Fibroblast of lung (primary cell): ENCODE measurements around the gene RPS6KA3. TPM values are rescaled to one million over a fixed set of nuclear protein-coding genes. Genes with fewer than 3 reads are reported as not detected.

Experiments used
- DNase-seq, 2 donors: peaks; one replicate each; pipeline versions ENCODE4 v3.0.0 to v3.0.0-alpha.2; 2010; ENCODE audit warnings: low read depth in 2 of 2
- H2AFZ ChIP-seq: 2 replicates; pipeline ENCODE4 v1.5.1; 2012; ENCODE audit warnings: low read length, control low read depth, inconsistent platforms
- H3K27ac ChIP-seq: 2 replicates; pipeline ENCODE4 v1.5.1; 2011; ENCODE audit warnings: low read length, control low read depth; ENCODE audit not compliant: insufficient read depth
- H3K27me3 ChIP-seq: 2 replicates; pipeline ENCODE4 v1.5.1; 2011; ENCODE audit warnings: mild to moderate bottlenecking, low read length; ENCODE audit not compliant: control insufficient read depth, insufficient read depth
- H3K36me3 ChIP-seq: 2 replicates; pipeline ENCODE4 v1.5.1; 2011; ENCODE audit warnings: low read length; ENCODE audit not compliant: control insufficient read depth, insufficient read depth
- H3K4me1 ChIP-seq: 2 replicates; pipeline ENCODE4 v1.5.1; 2011; ENCODE audit warnings: low read length; ENCODE audit not compliant: control insufficient read depth, insufficient read depth; ENCODE audit errors: extremely low read depth
- H3K4me2 ChIP-seq: 2 replicates; pipeline ENCODE4 v1.5.1; 2011; ENCODE audit warnings: low read length, control low read depth; ENCODE audit not compliant: insufficient read depth; ENCODE audit errors: extremely low read depth
- H3K4me3 ChIP-seq, 4 experiments: fragments of 200-600 bp in 1 of 4; sonication (generic) in 1 of 4; replicated peaks in 1 of 4; 2 replicates each; pipeline ENCODE4 v1.5.1; 2011 to 2016; ENCODE audit warnings: low read length in 4 of 4, low read depth in 3 of 4, mild to moderate bottlenecking in 3 of 4, control low read depth in 2 of 4, inconsistent platforms in 1 of 4, mixed read lengths in 1 of 4; ENCODE audit not compliant: insufficient read depth in 1 of 4; ENCODE audit errors: control extremely low read depth in 1 of 4
- H3K79me2 ChIP-seq: 2 replicates; pipeline ENCODE4 v1.5.1; 2012; ENCODE audit warnings: mild to moderate bottlenecking, low read length, inconsistent platforms; ENCODE audit not compliant: control insufficient read depth, insufficient read depth
- H3K9ac ChIP-seq: 2 replicates; pipeline ENCODE4 v1.5.1; 2011; ENCODE audit warnings: mild to moderate bottlenecking, low read length, control low read depth; ENCODE audit not compliant: insufficient read depth
- H3K9me3 ChIP-seq: 2 replicates; pipeline ENCODE4 v1.5.1; 2012; ENCODE audit warnings: low read depth, low read length; ENCODE audit not compliant: control insufficient read depth, insufficient read depth
- H4K20me1 ChIP-seq: 2 replicates; pipeline ENCODE4 v1.5.1; 2011; ENCODE audit warnings: low read length; ENCODE audit not compliant: control insufficient read depth, insufficient read depth; ENCODE audit errors: extremely low read depth
- EZH2 ChIP-seq: IDR thresholded peaks from 2 replicates; pipeline ENCODE4 v1.5.1; 2012; ENCODE audit warnings: low read length, control low read depth, mild to moderate bottlenecking; ENCODE audit errors: missing control alignments
- polyA plus RNA-seq, 2 donors: library from polyadenylated mRNA; depleted of rRNA in 1 of 2; stranded (reverse) in 1 of 2; unstranded in 1 of 2; fragments of >200 nt; gene quantifications; 2 replicates each; pipeline ENCODE4 v1.2.1, GENCODE V29; 2011 to 2012; ENCODE audit warnings: missing spikeins in 1 of 2
- total RNA-seq: library from RNA; depleted of rRNA; stranded (reverse); fragments of >200 nt; gene quantifications from 2 replicates; pipeline ENCODE4 v1.2.1, GENCODE V29; 2014
- TF ChIP-seq, protein P1 (sequence below), 2 donors: IDR thresholded peaks in 1 of 2; conservative IDR thresholded peaks in 1 of 2; 1 replicate in 1 of 2; 2 replicates in 1 of 2; pipeline ENCODE4 v1.5.1; 2011 to 2012; ENCODE audit warnings: low read length in 2 of 2, control low read depth in 1 of 2, inconsistent platforms in 1 of 2, low read depth in 1 of 2, mild to moderate bottlenecking in 1 of 2

The RPS6KA3 gene
- total and polyA plus RNA-seq, 2 donors (not counting 1 experiment from before 2014, with no cell fraction given) = 38.5 to 50.2 TPM

DNA sequence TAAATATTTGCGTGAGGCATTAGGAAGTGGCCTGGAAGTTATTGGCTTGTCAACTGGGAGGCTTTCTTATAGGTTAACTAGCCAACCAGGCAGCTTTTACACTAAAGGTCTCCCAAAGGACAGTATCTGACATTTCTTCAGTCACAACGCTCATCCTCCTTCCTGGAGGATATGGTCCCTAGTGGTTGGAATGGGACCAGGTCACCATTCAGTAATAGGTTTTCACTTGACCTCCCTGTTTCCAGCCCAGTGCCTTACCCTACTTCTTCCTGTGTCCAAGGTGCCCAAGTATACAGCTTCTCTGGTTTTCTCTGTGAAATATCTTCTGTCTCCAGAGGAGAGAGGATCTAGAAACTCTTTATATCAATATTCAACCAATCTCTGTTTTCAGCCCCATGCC lies 38.5 kb downstream of the RPS6KA3 start:
- H3K27ac ChIP-seq = no peak overlapping the region
- no peaks in the 10 kb centered on the region for H3K79me2 ChIP-seq
- TF ChIP-seq EZH2 = no peak
- TF ChIP-seq, protein P1, sequence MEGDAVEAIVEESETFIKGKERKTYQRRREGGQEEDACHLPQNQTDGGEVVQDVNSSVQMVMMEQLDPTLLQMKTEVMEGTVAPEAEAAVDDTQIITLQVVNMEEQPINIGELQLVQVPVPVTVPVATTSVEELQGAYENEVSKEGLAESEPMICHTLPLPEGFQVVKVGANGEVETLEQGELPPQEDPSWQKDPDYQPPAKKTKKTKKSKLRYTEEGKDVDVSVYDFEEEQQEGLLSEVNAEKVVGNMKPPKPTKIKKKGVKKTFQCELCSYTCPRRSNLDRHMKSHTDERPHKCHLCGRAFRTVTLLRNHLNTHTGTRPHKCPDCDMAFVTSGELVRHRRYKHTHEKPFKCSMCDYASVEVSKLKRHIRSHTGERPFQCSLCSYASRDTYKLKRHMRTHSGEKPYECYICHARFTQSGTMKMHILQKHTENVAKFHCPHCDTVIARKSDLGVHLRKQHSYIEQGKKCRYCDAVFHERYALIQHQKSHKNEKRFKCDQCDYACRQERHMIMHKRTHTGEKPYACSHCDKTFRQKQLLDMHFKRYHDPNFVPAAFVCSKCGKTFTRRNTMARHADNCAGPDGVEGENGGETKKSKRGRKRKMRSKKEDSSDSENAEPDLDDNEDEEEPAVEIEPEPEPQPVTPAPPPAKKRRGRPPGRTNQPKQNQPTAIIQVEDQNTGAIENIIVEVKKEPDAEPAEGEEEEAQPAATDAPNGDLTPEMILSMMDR (conservative IDR thresholded peaks at IDR 0.05 in 1 of 2, IDR thresholded peaks at IDR 0.05 in 1 of 2; ENCODE audit: low read depth in 1 of 2, low read length in 2 of 2) = no peak
- no peak overlapping the region for H3K4me3 ChIP-seq
- H3K4me1 ChIP-seq = no peaks in the 10 kb centered on the region
- H3K36me3 ChIP-seq = no peaks in the 10 kb centered on the region
- no peak overlapping the region for H3K4me2 ChIP-seq
- no peaks in the 10 kb centered on the region for H4K20me1 ChIP-seq
- no peak overlapping the region for H3K9ac ChIP-seq
- no peak overlapping the region for H2AFZ ChIP-seq
- DNase-seq = no peak
- no peaks in the 10 kb centered on the region for H3K9me3 ChIP-seq
- H3K27me3 ChIP-seq = no peaks in the 10 kb centered on the region

- H3K79me2 ChIP-seq = no peaks in the 10 kb centered on the region
- H4K20me1 ChIP-seq = no peaks in the 10 kb centered on the region
- no peaks in the 10 kb centered on the region for H3K36me3 ChIP-seq
- no peak overlapping the region for H2AFZ ChIP-seq
- H3K27me3 ChIP-seq = no peaks in the 10 kb centered on the region
- H3K4me2 ChIP-seq = no peak overlapping the region
- H3K9me3 ChIP-seq = no peaks in the 10 kb centered on the region
- H3K4me1 ChIP-seq = no peaks in the 10 kb centered on the region
- no peak for DNase-seq
- no peak overlapping the region for H3K4me3 ChIP-seq
- no peak for TF ChIP-seq EZH2
- TF ChIP-seq, protein P1 (conservative IDR thresholded peaks at IDR 0.05 in 1 of 2, IDR thresholded peaks at IDR 0.05 in 1 of 2; ENCODE audit: low read depth in 1 of 2, low read length in 2 of 2) = no peak
- no peak overlapping the region for H3K27ac ChIP-seq
- no peak overlapping the region for H3K9ac ChIP-seq
These were observed 39.6 kb downstream of the RPS6KA3 start for GRCh38 chrX:20227116-20227515.

DNA sequence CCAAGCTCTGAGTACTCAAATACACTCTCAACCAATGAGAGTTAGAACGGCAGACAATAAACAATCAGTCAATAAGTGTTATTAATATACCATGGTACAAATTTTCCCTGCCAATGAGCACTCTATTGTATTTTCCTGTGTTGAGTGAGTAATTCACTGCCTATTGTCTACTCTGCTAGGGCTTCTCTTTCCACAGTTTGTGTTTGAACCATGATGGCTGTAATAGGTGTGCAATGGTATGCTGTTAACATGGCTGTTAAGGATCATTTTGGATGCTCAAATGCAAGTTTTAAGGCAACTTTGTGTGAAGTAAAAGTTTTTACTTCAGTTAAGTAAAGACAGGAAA lies 41.2 kb downstream of the RPS6KA3 start:
- Histone ChIP-seq H3K36me3 (no peaks in the 10 kb centered on the region), H3K4me1 (no peaks in the 10 kb centered on the region), H2AFZ (no peak overlapping the region), H3K9me3 (no peaks in the 10 kb centered on the region), H3K79me2 (no peaks in the 10 kb centered on the region), H3K4me2 (no peak overlapping the region), H3K27ac (no peak overlapping the region), H3K27me3 (no peaks in the 10 kb centered on the region), H3K9ac (no peak overlapping the region), H3K4me3 (no peak overlapping the region), H4K20me1 (no peaks in the 10 kb centered on the region)
- TF ChIP-seq EZH2 = no peak
- TF ChIP-seq, protein P1 (conservative IDR thresholded peaks at IDR 0.05 in 1 of 2, IDR thresholded peaks at IDR 0.05 in 1 of 2; ENCODE audit: low read depth in 1 of 2, low read length in 2 of 2) = no peak
- no peak for DNase-seq
